C4-2B (cell line): ENCODE measurements around the gene NF2.

ENCODE experiments used
- CTCF ChIP-seq: fragments of 450-650 bp; conservative IDR thresholded peaks from 2 replicates; pipeline ENCODE4 v1.5.1; 2017; ENCODE audit warnings: mild to moderate bottlenecking
- ZFX ChIP-seq: fragments of 450-650 bp; IDR thresholded peaks from 2 replicates; pipeline ENCODE4 v1.6.1; 2017

DNA sequence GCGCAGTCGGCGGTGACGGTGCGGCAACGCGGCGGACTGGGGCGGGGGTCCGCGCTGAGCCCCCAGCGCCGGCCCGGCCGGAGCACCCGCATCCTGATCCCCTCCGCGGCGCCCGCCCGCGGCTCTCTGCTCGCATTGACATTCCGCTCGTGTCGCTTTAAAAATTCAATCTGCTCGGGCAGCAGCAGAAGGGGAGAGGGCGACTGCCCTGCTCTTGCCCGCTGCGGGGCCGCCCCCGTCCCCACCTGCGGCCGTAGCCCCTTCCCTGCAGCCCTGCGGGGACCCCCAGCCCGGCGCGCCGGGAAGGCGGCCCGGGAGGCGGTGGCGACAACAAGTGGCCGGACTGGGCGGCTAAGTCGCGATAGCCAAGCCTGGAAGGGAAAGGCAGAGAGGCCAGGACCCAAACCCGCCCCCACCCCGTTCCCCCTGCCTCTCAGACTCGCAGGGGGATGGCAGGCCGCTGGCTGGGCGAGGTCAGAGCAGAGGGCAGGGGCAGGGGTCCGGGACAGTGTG, 117.4 kb downstream of the NF2 start:
- TF ChIP-seq CTCF = no peak
- no peak for TF ChIP-seq ZFX
